Activated naive CD4-positive, alpha-beta T cell treated with anti-CD3 and anti-CD28 coated beads, Interleukin-2, amount 50 U/mL, for 72 hours (primary cell): ENCODE results near the gene ZFP92. TPM values are rescaled to one million over a fixed set of nuclear protein-coding genes. Genes with fewer than 3 reads are reported as not detected.

ENCODE experiments used
- ATAC-seq, 2 donors: fragments of 150-1000 bp; cut with Tn5 transposase; 2 replicates each; pipeline ENCODE4 v1.10.0; 2021; ENCODE audit warnings: mild to moderate bottlenecking in 2 of 2, moderate library complexity in 2 of 2
- DNase-seq, 2 donors: peaks; one replicate each; pipeline ENCODE4 v3.0.0; 2021 to 2022; ENCODE audit warnings: low spot score in 2 of 2
- H3K27ac Mint-ChIP-seq, 2 donors: one replicate each; pipeline ENCODE4 v1.8.0; 2022; ENCODE audit warnings: mild to moderate bottlenecking in 2 of 2, mixed read lengths in 2 of 2
- H3K36me3 Mint-ChIP-seq, 2 donors: one replicate each; pipeline ENCODE4 v1.8.0; 2022; ENCODE audit warnings: mixed read lengths in 2 of 2
- H3K9me3 Mint-ChIP-seq, 2 donors: one replicate each; pipeline ENCODE4 v1.8.0; 2022; ENCODE audit warnings: mixed read lengths in 2 of 2
- total RNA-seq, 2 donors: library from RNA; stranded (reverse); gene quantifications; one replicate each; pipeline ENCODE4 v1.2.3, GENCODE V29; 2022

ZFP92 gene
- total RNA-seq, 2 donors from 2014 or later = 0.89 to 2.0 TPM

DNA sequence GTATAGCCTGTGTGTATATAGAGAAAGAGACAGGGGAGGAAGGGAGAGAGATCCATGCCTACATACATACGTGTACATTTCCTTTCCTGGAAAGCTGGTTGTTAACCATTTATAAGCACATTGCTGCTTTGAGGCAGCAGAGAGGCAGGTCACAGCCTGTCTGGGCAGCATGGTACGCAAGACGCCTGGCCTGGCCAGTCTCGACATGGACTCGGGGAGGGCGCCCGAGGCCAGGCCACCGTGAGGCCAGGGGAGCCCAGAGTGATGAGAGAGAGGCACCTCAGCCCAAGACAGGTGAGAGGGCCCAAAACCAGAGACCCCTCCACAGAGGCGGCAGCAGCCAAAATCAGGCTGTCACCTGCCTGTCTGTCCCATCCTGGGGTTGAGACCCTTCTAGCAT, 30.7 kb downstream of the ZFP92 start:
- DNase-seq (no peak), ATAC-seq (no peak)
- H3K27ac Mint-ChIP-seq = no peak overlapping the region
- H3K9me3 Mint-ChIP-seq = no peaks in the 10 kb centered on the region
- H3K36me3 Mint-ChIP-seq = no peaks in the 10 kb centered on the region

DNA sequence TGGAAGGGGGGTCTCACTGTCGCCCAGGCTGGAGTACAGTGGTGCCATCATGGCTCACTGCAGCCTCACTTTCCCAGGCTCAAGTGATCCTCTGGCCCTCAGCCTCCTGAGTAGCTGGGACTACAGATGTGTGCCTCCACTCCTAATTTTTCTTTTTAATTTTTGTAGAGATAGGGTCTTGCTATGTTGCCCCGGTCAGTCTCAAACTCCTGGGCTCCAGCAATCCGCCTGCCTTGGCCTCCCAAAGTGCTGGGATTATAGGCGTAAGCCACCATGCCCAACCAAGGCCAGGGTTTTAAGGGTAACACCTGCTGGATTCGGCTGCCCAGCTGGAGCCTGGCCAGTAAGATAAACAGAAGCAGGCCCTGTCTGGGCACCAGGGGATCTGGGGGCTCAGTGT, 31.2 kb downstream of the ZFP92 start:
- DNase-seq (no peak), ATAC-seq (no peak)
- Mint-ChIP-seq H3K9me3 (no peaks in the 10 kb centered on the region), H3K36me3 (no peaks in the 10 kb centered on the region), H3K27ac (no peak overlapping the region)

DNA sequence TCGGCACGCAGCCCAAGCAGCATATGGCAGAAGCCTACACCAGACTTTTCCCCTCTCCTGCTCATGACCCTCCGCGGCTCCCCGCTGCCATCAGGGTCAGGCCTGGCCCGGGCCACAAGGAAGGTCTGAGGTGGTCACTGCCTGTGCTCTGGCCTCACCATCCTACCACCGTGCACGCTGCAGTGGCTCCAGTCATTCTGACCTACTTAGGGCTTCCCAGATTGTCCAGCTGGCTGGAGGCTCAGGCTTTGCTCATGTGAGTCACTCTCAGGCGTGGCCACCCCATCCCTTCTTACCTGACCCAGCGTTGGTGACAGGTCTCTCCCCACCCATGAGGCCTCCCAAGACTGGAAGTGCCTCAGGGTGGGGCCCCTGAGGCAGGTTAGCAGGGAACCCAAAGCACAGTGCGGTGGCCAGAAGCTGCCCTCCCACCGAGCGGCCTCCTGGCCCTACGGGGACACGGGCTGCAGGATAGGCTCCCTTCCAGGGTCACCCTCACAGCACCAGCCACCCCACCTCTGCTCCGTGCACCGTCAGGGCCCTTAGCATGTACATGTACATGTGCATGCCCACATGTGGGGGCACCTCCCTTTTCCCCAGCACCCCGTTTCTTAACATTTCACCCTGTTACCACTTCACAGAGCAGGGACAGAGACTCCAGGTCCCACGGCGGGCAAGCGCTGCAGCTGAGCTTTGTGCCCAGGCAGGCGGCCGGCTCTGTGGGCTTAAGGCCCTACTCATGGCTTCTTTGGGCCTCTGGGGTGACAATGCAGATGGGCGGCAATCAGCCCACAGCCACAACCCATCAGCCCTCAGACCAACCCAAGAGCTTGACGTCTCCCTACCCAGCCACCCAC, 32.4 kb downstream of the ZFP92 start:
- Mint-ChIP-seq H3K36me3 (no peaks in the 10 kb centered on the region), H3K27ac (no peak overlapping the region), H3K9me3 (no peaks in the 10 kb centered on the region)
- DNase-seq = no peak
- ATAC-seq = no peak

DNA sequence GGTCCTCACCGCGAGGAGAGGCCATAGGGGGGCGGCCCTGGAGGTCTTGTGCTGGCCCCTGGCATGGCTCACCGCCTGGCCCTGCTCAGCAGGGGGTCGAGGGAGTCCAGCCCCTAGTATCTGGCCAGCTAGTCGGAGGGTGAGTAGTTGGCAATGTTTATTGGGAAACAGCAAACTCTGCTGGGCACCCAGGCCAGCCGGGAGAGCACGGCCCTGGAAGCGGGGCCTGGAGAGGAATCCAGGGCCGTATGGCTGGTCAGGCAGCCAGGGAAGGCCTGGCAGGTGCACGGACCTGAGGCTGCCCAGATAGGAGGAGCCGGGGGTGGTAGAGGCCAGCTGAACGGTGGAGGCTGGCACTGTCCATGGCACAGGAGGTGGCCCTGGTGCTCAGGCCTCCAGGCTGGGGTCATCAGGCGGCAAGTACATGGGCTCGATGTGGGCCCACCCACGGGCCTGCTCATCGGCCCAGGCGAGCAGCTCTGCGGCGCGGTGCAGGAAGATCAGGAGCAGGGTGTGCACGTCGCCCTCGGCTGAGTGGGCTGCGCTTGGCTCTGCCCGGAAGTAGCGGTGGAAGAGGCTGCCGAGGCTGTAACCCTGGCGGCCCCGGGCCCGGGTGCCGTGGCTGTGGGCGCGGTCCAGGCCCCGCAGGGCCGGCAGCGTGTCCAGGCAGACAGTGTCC, 33.2 kb downstream of the ZFP92 start:
- ATAC-seq = no peak
- H3K36me3 Mint-ChIP-seq = no peaks in the 10 kb centered on the region

DNA sequence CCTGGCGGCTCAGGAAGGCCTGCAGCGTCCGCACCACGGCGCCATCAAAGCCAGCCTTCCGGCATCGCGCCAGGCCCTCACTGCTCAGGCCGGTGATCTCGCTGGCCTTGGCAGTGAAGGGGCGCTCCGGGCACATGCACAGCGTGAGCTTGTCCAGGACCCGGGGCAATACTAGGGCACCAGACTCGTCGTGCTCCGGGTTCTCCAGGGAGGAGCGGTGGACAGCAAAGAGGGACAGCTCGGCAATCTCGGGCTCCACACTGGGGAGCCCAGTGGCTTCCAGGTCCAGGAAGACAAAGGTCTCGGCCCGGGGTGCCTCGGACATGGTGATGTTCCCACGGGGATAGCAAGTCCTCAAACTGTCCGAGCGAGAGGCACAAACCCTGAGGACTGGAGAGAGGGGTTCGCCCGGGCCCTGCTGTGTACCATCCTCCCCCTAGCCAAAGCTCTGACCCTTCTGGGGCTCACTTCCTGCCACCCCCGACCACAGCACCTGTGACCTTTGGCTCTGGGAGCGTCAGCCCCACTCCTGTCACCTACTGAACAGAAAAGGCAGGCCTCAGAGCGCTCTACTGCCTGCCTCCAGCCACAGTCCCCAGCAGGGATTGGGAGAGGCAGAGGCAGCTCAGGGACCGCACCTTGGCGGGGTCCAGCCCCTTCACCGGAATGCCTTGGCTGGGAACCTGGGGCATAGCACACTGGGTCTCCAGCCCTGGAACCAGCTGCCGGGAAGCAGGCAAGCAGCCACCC, 34.0 kb downstream of the ZFP92 start:
- Mint-ChIP-seq H3K9me3 (no peaks in the 10 kb centered on the region), H3K36me3 (no peaks in the 10 kb centered on the region), H3K27ac (no peak overlapping the region)
- ATAC-seq (no peak), DNase-seq (no peak)

More for the DNA sequence above, 33.2 kb downstream of the ZFP92 start:
- Mint-ChIP-seq H3K27ac (no peak overlapping the region), H3K9me3 (no peaks in the 10 kb centered on the region)
- no peak for DNase-seq

DNA sequence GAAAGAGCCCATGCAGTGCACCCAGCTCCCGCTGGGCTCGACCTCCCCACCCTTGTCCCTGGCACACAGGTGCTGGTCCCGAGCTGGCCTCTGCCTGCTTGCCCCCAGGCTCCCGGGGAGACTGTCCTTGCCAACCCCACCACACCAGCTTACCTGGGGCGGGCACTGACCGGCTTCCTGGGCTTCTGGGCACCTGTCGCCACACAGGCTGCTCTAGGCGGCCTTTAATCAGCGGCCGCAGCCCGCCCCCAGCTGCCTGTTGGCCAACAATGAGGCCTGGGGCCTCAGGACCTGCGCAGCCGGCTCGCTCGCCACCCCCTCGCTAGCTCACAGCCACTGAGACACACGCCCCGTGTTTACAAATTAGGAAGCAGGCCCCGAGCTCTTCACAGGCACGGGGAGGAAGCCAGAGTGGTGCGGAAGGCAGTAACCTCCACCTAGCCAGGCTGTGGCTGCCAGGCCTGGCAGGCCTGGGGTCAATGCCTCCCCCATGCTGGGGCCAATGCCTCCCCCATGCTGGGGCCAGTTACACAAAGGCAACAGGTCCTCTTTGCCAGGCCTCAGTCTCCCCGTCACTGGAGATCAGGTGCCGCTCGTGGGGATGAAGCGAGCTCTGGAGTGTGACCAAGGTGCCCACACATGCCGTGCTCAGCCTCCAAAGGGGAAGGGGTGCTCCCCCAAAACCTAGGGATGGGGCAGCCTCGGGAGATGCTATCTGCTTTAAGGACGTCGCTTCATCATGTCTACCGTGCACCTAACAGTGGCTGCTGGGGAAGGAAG, 34.8 kb downstream of the ZFP92 start, which contains the start of gene TREX2:
Gene TREX2 (minus strand): TSS at position 201 of the 780 bp plus-strand sequence. CDS start 626 bp downstream, outside the sequence.
- Mint-ChIP-seq H3K36me3 (no peaks in the 10 kb centered on the region), H3K27ac (no peak within 1 kb of the TSS)

DNA sequence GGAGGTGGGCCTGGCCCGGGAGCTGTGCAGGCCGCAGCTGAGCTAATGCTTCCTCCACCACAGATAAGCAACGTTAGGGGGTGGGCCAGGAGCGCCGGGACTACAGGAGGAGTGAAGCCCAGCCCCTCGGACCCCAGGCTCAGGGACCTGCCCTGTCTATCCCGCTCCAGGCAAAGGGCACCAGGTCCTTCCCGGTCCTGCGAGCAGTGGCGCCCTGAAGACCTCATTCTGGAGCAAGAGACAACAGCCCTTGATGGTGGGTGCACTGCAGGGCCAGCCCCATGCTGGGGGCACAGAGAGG, 35.3 kb downstream of the ZFP92 start:
- no peak for ATAC-seq

More for the DNA sequence above, 34.8 kb downstream of the ZFP92 start, which contains the start of gene TREX2:
- ATAC-seq (no peak), DNase-seq (no peak)
- no peaks in the 10 kb centered on the region for H3K9me3 Mint-ChIP-seq

DNA sequence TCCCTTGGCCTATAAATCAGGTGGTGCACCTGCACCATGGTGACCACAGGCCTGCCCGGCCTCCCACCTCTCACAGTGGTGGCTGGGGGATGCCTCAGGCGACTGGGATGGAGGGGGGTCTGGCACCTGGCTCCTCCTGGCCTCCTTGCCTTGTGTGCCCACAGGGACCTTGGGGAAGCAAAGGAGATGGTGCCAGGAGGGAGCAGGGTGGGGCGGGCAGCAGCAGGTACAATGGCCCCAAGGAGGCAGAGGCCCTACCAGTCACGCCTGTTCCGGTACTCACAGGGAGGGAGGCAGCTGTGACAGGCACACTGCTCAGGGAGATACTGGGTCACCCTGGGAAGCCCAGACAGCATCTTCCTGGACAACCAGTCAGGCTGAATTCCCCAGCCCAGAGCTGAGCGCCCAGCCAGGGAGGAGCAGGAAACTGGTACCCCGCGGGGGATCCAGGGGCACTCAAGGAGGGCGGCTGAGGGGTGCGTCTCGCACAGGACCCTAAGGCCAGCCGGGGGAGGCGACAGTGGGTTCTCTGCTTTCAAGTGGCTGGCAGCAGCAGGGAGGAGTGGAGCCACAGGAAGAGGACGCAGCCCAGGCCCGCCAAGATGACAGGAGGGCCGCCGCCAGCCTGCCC, 35.8 kb downstream of the ZFP92 start:
- DNase-seq (no peak), ATAC-seq (no peak)
- Mint-ChIP-seq H3K27ac (no peak overlapping the region), H3K9me3 (no peaks in the 10 kb centered on the region), H3K36me3 (no peaks in the 10 kb centered on the region)

More for the DNA sequence above, 35.3 kb downstream of the ZFP92 start:
- no peak for DNase-seq
- no peak overlapping the region for H3K27ac Mint-ChIP-seq
- no peaks in the 10 kb centered on the region for H3K36me3 Mint-ChIP-seq
- H3K9me3 Mint-ChIP-seq = no peaks in the 10 kb centered on the region

DNA sequence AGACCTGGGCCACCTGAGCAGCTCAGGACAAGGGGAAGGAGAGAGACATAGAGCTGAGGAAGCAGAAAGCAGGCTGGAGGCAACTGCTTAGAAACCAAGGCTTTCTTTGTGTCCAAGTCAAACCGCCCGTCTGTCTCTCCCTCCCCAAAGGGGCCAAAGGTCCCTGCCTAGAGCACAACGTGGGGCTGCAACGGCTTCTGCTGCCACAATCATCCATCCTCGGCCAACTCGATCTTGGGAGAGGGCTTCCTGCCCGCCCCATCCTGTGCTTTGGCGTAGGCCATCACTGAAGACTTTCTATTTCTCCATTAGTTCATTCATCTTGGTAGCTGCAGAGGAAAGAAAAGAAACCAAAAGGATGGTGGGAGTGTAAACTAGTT, 36.3 kb downstream of the ZFP92 start:
- no peak for DNase-seq
- H3K27ac Mint-ChIP-seq = no peak overlapping the region
- H3K9me3 Mint-ChIP-seq = no peaks in the 10 kb centered on the region
- no peak for ATAC-seq
- H3K36me3 Mint-ChIP-seq = no peaks in the 10 kb centered on the region

DNA sequence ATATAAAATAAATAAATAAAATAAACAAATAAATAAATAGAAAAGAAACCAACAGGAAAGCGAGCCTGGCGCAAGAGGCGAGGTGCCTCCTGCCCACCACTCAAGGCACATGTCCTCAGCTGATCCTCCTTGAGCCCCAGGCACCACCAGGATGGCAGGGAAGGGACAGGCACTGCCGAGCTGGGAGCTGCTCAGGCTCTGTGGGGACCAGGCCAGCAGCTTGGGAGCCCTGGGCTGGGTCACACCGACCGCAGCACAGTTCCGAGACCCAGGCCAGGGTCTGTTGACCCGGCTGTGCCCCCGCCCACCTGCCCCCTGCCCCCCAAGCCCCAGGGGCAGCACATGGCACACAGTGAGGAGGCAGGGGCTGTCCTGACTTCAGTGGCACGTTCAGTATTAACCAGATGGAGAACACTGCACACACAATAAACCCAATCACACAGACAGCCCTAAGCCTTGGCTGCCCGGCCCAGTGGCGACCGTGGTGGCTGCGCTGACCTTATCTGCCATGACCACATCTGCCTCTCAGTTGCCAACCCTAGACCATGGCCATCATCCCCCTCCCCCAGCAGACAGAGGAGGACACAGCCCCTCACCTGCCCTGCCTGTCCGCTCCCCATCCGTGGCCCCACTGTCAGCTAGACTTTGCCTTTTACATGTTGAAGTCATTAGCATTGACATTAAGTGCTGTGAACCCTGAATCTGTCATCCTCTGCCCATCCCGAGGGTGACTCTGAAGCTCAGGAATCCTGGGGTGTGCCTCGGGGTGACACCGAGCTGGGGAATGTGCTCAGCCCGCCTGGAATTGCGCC, 37.5 kb downstream of the ZFP92 start:
- DNase-seq = no peak
- Mint-ChIP-seq H3K9me3 (no peaks in the 10 kb centered on the region), H3K27ac (no peak overlapping the region), H3K36me3 (no peaks in the 10 kb centered on the region)
- no peak for ATAC-seq

DNA sequence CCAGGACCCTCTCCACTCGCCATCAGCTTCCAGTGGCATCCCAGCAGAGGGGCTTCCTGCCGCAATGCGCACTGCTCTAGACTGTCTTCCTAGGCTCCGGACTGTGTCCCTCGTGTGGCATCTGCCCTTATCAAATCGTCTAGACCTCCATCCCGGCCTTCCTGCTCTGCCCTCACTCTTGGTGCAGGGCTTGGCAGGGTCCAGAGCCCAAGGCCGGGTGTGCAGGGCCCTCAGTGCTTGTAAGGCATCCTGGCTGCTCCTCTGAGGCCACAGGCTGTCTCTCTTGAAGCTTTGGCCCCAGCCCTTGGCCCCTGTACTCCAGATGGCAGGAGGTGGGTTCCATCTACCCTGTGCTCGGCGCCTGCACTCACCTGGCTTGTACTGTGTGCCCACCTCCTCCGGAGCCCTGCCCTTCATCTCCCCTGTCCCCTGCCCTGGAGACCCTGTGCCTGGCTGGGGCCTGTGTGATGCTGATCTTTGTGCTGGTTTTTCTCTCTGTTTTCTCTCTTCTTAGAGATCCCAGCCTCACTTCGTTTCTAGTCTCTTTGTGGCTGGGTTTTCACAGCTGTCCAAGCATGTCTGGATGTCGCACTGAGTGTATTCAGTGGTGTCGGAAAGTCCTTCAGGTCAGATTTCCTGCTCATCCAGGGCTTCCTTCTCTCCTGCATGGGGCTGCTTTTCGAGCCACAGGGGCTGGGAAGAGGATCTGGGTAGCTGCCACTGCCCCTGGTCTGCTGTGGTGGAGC, 38.3 kb downstream of the ZFP92 start:
- Mint-ChIP-seq H3K9me3 (no peaks in the 10 kb centered on the region), H3K36me3 (no peaks in the 10 kb centered on the region), H3K27ac (no peak overlapping the region)
- ATAC-seq (no peak), DNase-seq (no peak)

DNA sequence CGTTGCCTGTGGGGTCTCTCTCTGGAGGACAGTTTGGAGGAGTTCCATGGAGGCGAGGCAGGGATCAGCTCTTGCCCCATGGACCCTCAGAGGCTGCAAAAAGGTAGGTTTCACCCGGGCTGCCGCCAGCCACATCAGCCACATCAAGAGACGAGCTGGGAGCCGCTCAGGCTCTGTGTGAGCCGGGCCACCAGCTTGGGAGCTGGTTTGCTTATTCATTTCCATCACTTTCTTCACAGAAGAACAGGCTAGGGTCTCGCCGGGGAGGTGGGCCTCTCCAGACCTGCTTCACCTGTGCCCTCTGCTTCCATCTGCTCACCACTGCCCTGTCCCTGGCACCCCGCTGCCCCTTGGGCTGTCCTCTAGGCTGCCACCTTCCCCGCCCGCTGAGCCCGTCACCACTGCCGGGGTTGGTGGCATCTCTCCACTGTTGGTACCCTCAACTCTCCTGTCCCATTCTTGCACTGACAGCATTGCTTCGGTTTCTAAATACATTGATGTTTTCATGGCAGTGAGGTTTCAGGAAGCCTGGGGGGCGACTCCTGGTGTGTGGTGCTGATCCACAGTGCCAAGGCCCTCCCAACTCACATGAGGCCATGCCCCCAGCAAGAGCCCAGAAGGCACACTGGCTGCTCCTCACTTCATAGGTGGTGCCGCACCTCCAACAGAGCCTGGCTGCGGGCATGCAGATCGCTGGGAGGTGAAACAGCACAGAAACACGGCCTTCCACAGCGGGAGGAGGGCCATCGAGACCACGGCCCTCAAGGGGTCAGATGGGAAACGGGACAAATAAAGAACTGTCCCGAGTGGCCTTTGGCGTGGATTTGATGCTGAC, 39.1 kb downstream of the ZFP92 start:
- Mint-ChIP-seq H3K36me3 (no peaks in the 10 kb centered on the region), H3K9me3 (no peaks in the 10 kb centered on the region), H3K27ac (no peak overlapping the region)
- ATAC-seq (no peak), DNase-seq (no peak)

DNA sequence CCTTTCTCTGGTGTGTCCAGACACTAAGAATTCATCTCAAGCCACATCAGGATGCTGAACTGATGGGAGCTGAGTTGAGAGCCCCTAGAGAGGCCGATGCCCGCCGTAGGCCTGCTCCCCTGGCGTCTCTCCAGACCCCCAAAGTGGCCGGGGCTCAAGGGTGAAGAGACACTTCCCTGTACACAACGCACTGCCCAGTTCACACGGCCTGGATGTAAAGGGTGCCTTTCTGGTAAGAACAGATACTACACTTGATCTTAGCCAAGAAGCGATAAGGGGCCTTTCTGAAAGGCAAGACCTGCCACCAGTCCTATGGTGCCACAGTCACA, 39.6 kb downstream of the ZFP92 start:
- no peak for DNase-seq
- no peak for ATAC-seq
- no peaks in the 10 kb centered on the region for H3K9me3 Mint-ChIP-seq
- H3K27ac Mint-ChIP-seq = no peak overlapping the region
- H3K36me3 Mint-ChIP-seq = no peaks in the 10 kb centered on the region

DNA sequence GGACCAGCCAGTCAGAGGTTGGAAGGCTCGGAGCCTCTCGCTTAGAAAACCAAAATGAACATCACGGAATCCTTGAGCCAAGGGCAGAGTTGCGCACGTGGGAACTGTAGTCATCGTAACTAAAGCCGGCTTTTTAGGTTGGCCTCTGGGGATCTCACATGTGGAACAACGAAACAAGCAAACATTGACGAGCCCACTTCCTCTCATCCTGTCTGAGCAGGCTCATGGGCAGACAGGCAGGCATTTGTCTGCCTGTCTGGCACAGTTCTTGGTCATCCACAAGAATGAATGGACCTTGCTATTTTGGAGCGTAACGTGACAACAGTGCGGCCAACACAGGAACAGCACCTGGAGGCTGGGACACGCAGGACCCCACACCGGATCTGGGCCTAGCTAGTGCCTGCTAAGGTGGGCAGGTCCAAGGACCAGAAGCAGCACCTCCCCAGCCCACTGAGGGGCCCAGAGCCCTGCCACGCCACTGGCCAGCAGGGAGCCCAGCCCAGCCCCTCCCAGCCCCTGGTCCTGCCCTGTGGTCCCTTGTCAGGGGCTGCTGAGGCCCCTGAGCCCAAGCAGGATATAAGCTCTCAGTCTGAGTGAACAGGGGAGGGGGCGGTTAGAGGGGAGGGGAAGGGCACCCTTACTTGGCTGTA, 43.8 kb downstream of the ZFP92 start:
- ATAC-seq (no peak), DNase-seq (no peak)
- Mint-ChIP-seq H3K36me3 (no peaks in the 10 kb centered on the region), H3K27ac (no peak overlapping the region), H3K9me3 (no peaks in the 10 kb centered on the region)
